GM12878 (cell line): Measurements from ENCODE around the gene DPM1. TPM values are rescaled to one million over a fixed set of nuclear protein-coding genes. Genes with fewer than 3 reads are reported as not detected.

Experiments used
- CBFB ChIP-seq: IDR thresholded peaks from 2 replicates; pipeline ENCODE4 v1.6.1; 2016; ENCODE audit warnings: antibody characterized with exemption, low read depth
- ETV6 ChIP-seq, 2 experiments: fragments of 450-650 bp in 1 of 2; IDR thresholded peaks in 1 of 2; conservative IDR thresholded peaks in 1 of 2; 2 replicates each; pipeline ENCODE4 v1.6.1; 2014; ENCODE audit warnings: antibody characterized with exemption in 1 of 2, borderline replicate concordance in 1 of 2, low read depth in 1 of 2, mild to moderate bottlenecking in 1 of 2, moderate library complexity in 1 of 2
- FOXK2 ChIP-seq: fragments of 450-650 bp; IDR thresholded peaks from 2 replicates; pipeline ENCODE4 v1.6.1; 2017; ENCODE audit warnings: mild to moderate bottlenecking, moderate library complexity
- IKZF2 ChIP-seq, 2 experiments: fragments of 450-650 bp; IDR thresholded peaks; 2 replicates each; pipeline ENCODE4 v1.6.1; 2017; ENCODE audit warnings: mild to moderate bottlenecking in 2 of 2, moderate library complexity in 2 of 2
- KDM1A ChIP-seq: fragments of 200-600 bp; sonication (generic); IDR thresholded peaks from 2 replicates; pipeline ENCODE4 v1.6.1; 2016; ENCODE audit warnings: borderline replicate concordance
- MTA3 ChIP-seq: IDR thresholded peaks from 2 replicates; pipeline ENCODE4 v1.6.1; 2012; ENCODE audit warnings: low read length, inconsistent platforms, borderline replicate concordance
- PBX3 ChIP-seq: IDR thresholded peaks from 2 replicates; pipeline ENCODE4 v1.6.1; 2011; ENCODE audit warnings: mild to moderate bottlenecking, low read depth, low read length, moderate library complexity; ENCODE audit not compliant: insufficient replicate concordance
- RB1 ChIP-seq: fragments of 450-650 bp; formaldehyde crosslinking; IDR thresholded peaks from 2 replicates; pipeline ENCODE4 v1.6.1; 2017; ENCODE audit warnings: mild to moderate bottlenecking, borderline replicate concordance
- RBBP5 ChIP-seq: fragments of 200-600 bp; sonication (generic); conservative IDR thresholded peaks from 2 replicates; pipeline ENCODE4 v1.6.1; 2016
- REST ChIP-seq: IDR thresholded peaks from 2 replicates; pipeline ENCODE4 v1.6.1; 2012; ENCODE audit warnings: mild to moderate bottlenecking, low read depth, low read length
- SP1 ChIP-seq: IDR thresholded peaks from one replicate; pipeline ENCODE4 v1.6.1; 2011; ENCODE audit warnings: low read depth, low read length
- SPI1 ChIP-seq: IDR thresholded peaks from 2 replicates; pipeline ENCODE4 v1.6.1; 2011; ENCODE audit warnings: low read depth, mild to moderate bottlenecking, low read length, moderate library complexity, borderline replicate concordance; ENCODE audit not compliant: insufficient read depth
- SRF ChIP-seq, 2 experiments: IDR thresholded peaks; 2 replicates each; pipeline ENCODE4 v1.6.1; 2011; ENCODE audit warnings: low read depth in 2 of 2, low read length in 2 of 2, mild to moderate bottlenecking in 1 of 2, moderate library complexity in 1 of 2
- TAF1 ChIP-seq: IDR thresholded peaks from 2 replicates; pipeline ENCODE4 v1.6.1; 2011; ENCODE audit warnings: mild to moderate bottlenecking, low read depth, low read length, borderline replicate concordance
- TBL1XR1 ChIP-seq: IDR thresholded peaks from 2 replicates; pipeline ENCODE4 v1.6.1; 2012; ENCODE audit warnings: low read depth, low read length, improper control_type of control experiment
- TCF7 ChIP-seq: IDR thresholded peaks from 2 replicates; pipeline ENCODE4 v1.6.1; 2014; ENCODE audit warnings: antibody characterized with exemption, borderline replicate concordance
- USF2 ChIP-seq: IDR thresholded peaks from 2 replicates; pipeline ENCODE4 v1.6.1; 2011; ENCODE audit warnings: low read depth, low read length, improper control_type of control experiment, borderline replicate concordance
- ZNF592 ChIP-seq: fragments of 450-650 bp; IDR thresholded peaks from 2 replicates; pipeline ENCODE4 v1.6.1; 2017; ENCODE audit warnings: mild to moderate bottlenecking, moderate library complexity
- ZNF622 ChIP-seq: fragments of 450-650 bp; IDR thresholded peaks from 2 replicates; pipeline ENCODE4 v1.6.1; 2017; ENCODE audit warnings: mild to moderate bottlenecking, inconsistent platforms
- polyA plus RNA-seq, 11 experiments: library from polyadenylated mRNA; depleted of rRNA in 4 of 11; unstranded in 6 of 11; stranded (reverse) in 5 of 11; fragments of >200 nt; fragmentation: Nextera tagmentation in 4 of 11; fragmentation: Illumina TruSeq in 1 of 11; extraction: Ambion mirVana in 4 of 11; extraction: Trizol in 1 of 11; gene quantifications; 1 replicate in 1 of 11; 2 replicates in 10 of 11; pipeline versions ENCODE4 v1.2.1 to v1.2.3, GENCODE V29; 2011 to 2016; ENCODE audit warnings: inconsistent platforms in 2 of 11, missing spikeins in 2 of 11, low read depth in 1 of 11
- total RNA-seq, 4 experiments: library from RNA; depleted of rRNA in 3 of 4; stranded (reverse); fragments of >200 nt in 3 of 4; fragmentation: Illumina TruSeq in 1 of 4; extraction: Trizol in 1 of 4; gene quantifications; 2 replicates each; pipeline versions ENCODE4 v1.2.1 to v1.2.3, GENCODE V29; 2013 to 2021

DPM1 gene
- total and polyA plus RNA-seq, 10 of the 15 experiments (the other 5 are each of a cell fraction or from before 2014, with no cell fraction given): 53.3 to 167 (median 108) TPM

- TF ChIP-seq ETV6 (conservative IDR thresholded peaks at IDR 0.05 in 1 of 2, IDR thresholded peaks at IDR 0.05 in 1 of 2; ENCODE audit: borderline replicate concordance in 1 of 2, low read depth in 1 of 2) (peak; percentile 94 to 95; a peak in 3 of 4 replicates), RBBP5 (no peak), IKZF2 (IDR thresholded peaks at IDR 0.05) (no peak), SP1 (no peak), MTA3 (no peak), TAF1 (peak; percentile 100), REST (peak; percentile 47; the same call in 1 of the 2 replicates), PBX3 (no peak), ZNF622 (no peak), TBL1XR1 (no peak; the same call in 1 of the 2 replicates), SPI1 (peak; percentile 34; the same call in 1 of the 2 replicates), SRF (IDR thresholded peaks at IDR 0.05; ENCODE audit: low read depth in 2 of 2, low read length in 2 of 2) (no peak), KDM1A (no peak), FOXK2 (no peak), RB1 (no peak; the same call in 1 of the 2 replicates), CBFB (peak; percentile 74; the same call in 1 of the 2 replicates), USF2 (no peak), TCF7 (no peak), ZNF592 (no peak)
These were observed at the start of gene DPM1 (continued) for GRCh38 chr20:50957798-50958614.
